ENCODE data around the gene FAM180B.
"Not testable (repeated sequence)": the region's sequence is repeated elsewhere in the genome, so short reads cannot be mapped to it uniquely, and the experiment has no call there.

Gene FAM180B

DNA sequence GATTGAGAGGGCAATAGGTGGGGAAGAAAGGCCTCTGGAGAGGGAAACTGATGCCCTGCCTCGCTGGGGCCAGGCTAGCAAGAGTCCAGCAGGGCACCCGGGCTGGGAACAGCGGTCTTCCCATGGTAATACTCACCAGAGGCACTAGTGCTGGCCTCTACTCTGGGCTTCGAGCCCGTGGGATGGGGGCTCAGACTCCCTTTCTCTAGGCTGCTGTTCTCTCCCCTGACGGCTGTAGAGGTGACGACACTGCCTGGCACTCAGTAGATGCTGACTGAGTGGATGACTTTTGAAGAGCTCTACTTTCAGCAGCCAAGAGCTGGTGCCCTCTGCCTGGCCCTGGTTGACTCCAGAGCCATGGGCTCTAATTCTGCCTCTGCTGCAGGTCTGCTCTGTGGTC lies 8.6 kb downstream of the FAM180B start:
- DNase-seq: no peak

DNA sequence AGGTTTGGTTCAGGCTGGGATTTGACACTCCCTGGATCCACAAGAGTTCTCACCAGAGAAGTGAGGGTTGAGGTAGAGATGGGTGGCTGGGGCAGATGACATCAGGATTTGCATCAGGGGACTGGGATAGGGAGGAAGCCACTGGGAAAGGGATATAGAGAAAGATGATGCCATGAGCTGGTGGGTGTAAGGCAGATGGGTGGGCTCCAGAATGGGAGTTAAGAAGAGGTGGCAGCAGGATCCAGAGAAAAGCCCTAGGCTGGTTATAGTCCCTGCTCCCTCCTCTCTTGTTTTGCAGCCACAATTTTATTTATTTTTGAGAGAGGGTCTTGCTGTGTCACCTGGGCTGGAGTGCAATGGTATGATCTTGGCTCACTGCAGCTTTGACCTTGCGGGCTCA lies 9.5 kb downstream of the FAM180B start:
- DNase-seq: no peak

DNA sequence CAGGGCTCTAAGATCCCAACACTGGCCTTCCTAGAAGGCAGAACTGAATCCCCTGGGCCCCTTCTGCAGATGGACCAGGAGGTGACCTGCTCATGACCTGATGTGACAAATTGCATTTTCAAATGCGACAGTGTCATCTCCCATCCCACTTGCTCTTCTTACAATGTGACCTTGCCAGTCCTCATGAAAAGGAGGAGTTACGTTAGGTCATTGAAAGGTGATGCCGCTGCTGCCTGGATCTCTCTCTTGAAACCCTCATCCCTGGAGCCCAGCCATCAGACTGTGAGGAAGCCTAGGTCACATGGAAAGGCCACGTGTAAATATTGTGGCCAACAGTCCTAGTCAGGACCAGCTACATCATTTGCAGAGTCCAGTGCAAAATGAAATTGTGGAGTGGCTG lies 13.4 kb downstream of the FAM180B start:
- no peak for DNase-seq

DNA sequence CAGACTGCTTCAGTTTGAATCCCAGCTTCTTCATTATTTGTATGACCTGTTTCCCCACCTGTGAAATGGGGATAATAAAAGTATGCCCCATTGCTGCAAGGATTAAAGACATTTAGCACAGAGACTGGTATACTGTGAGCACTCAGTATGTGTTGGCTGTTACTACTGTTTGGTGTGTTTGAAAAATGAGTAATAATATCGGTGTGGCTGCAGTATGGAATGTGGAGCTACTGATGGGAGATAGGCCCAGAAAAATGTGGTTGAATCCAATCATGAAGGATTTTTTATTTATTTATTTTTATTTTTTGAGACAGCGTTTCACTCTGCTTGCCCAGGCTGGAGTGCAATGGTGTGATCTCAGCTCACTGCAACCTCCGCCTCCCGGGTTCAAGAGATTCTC lies 16.8 kb downstream of the FAM180B start:
- DNase-seq: peak; percentile 25

DNA sequence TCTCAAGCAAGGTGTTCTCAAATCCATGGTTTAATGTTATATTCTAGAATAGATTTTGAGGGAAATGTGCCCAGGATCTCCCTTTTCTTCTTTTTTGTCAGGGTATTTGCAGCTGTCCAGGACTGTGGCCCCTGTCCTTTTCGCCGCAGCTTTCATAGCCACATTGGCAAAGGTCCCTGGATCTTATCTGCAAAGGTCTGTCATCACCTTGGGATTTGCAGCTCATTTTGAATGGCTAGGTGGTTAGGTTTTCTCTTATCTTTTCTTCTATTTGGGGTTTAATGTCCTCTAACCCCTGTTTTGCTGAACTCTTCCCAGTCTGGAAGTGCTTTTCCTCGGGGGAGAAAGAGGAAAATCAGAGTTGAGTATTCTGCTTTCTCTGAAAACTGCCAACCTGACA lies 19.4 kb downstream of the FAM180B start:
- DNase-seq: no peak

DNA sequence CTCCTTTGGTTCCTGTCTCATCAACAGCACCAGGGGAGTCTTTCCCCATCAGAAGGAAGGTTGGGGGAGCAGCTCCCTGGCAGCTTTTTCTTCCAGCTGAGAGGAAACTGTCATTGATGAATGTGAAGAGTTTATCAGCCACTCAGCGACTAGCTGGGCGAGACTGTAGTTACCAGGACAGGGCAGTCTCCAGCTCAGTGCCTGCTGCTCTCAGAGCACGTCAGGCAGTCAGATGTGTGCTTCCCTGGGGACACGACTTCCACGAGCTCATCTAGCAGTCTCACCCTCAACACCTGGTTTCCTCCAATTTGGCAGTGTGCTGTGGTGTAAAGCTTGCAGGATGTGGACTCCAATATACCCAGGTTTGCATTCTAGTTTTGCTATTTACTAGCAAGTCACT lies 20.3 kb downstream of the FAM180B start:
- DNase-seq: peak; percentile 9

DNA sequence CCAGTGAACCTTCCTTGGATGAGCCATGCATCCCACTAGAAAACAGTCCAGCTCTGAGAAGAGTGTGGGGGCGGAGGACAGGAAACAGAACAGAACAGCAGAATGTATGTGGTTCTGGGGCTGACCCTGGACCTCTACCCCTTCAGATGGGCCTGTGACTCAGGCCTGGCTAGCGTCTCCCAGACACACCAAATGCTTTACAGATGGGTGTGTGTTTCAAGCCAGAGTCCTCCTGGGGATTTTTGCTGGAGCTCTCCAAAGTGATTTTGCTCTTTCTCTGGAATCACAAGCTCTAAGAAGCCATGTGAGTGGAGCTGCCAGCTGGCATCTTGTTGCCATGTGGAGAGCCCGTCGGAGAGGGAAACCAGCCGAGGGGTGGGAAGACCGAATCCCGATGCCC lies 20.9 kb downstream of the FAM180B start:
- peak; percentile 69 for DNase-seq

DNA sequence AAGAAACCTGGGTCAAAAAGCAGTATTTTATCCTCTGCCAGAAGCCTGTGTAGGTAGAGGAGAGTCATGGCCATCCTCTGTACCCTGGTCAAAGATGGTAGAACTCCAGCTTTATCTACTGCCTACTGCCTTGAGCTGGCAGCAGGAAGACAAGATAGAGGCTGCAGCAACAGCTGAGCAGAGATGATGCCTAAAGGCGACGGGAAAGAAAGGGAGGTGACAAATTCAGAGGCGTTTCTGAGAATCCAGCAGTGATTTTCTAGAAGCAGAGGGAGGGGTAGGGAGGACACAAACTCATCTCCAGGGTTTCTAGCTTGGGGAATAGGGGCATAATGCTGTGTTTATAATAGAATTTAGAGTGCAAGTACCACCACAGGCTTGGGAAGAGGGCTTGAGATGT lies 23.2 kb downstream of the FAM180B start:
- no peak for DNase-seq

DNA sequence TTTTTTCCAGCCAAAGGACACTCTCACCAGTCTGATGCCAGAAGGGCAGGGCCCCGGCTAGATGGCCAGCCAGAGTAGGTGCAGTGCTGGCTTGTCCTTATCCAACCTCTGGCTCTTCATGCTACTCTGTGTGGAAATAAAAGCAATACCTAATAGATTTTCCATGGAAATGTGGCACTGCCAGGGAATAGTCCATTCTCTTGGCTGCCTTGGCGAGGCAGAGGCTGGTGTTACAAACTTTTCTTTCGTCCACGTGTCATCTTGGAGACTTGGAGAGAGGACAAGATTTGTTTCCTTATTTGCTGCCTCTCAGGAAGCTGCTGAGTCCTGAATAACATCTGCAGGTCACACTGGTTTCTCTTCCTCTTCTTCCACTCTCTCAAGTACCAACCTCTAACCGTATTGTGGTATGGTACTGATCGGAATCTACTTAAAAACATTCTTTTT lies 24.9 kb downstream of the FAM180B start:
- DNase-seq: no peak

DNA sequence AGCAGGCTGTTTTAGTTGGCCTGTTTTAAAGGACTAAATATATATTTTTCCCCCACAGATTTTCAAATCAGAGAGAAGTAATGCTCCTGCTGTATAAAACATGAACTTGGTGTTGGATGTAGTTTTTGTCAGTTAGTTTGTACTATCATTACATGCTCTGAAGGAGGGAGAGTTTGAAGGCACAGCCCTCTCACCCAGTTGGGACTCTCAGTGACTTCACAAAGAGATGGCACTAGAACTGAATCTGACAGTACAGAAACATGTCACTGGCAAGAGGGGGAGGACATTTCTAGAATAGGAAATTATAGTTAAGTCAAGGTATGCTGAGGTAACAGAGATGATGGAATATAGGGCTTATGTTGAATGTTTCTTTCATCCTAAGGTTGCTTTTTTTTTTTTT lies 28.8 kb downstream of the FAM180B start:
- DNase-seq: no peak

DNA sequence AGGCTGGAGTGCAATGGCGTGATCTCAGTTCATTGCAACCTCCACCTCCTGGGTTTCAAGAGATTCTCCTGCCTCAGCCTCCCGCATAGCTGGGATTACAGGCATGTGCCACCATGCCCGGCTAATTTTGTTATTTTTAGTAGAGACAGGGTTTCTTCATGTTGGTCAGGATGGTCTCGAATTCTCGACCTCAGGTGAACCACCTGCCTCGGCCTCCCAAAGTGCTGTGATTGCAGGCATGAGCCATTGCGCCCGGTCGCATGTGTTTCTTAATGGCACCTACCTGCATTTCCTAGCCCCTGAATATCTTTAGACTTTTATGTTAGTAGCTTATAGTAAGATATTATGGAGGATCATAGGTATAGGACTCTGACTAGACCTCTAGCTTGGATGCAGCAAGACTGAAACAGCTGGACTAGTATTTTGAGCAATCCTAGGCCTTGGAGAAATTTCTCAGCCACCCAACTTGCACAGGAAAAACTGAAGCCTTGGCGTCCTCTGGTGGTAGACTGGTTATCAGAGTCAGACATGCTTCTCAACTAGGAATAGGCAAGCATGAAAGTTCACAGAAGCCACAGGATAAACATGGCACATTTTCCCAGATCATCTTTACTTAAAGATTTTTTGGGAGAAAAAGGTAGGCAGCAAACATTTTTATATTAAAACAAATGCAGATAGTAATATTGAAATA lies 30.4 kb downstream of the FAM180B start:
- peak; percentile 68 for DNase-seq

DNA sequence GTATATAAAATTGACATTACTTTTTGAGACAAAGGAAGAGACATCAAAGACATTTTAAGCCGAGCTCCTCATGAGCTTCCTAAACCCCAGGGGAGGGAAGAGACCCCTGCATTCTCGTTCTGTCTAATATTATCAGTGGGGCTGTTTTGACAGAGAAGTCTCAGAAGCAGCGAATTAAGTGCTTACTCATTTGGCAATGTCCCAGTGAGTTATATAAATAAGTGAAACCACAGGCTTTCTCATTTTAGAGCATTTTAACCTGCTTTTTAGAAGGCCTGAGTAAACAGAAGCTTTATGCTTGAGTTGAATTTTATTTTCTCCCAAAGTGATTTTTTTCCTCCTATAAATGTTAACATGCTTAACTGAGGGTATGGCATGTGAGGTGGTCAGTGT lies 30.9 kb downstream of the FAM180B start:
- peak; percentile 49 for DNase-seq

DNA sequence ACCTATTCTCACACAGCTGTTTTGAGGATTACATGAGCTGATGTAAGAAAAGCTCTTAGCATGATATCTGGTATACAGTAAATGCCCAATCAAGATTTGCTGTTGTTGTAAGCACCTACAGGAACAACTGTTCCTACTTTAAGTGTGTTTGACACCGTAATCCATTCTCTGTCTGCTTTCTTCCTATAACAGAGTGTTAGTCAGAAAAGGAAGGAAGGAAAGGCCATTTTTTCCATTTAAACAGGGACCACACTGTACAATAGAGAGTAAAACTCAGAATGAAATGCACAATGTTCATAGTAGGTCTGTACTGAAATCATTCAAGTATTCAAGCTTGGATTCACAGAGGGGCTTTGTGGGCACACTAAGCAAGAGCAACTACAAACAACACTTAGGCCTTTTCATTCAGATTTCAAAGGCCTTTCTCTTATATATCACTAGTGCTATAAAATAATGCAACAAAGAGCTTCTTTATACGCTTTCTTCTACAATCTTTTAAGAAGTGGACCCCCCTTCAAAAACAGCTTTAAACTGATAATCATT lies 34.4 kb downstream of the FAM180B start:
- DNase-seq: no peak

DNA sequence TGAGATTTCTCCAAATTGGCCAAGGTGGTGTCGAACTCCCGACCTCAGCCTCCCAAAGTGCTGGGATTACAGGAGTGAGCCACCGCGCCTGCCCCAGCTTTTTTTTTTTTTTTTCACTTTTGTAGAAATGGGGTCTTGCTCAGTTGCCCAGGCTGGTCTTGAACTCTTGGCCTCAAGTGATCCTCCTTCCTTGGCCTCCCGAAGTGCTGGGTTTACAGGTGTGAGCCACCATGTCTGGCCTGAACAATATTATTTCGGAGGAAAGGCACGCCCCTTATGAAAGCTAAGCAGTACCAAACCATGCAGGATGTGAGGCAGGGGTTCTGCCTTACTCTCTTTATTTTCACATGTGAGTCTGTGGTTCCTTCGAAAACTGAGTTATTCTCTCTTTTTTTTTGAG lies 39.8 kb downstream of the FAM180B start:
- DNase-seq: no peak

DNA sequence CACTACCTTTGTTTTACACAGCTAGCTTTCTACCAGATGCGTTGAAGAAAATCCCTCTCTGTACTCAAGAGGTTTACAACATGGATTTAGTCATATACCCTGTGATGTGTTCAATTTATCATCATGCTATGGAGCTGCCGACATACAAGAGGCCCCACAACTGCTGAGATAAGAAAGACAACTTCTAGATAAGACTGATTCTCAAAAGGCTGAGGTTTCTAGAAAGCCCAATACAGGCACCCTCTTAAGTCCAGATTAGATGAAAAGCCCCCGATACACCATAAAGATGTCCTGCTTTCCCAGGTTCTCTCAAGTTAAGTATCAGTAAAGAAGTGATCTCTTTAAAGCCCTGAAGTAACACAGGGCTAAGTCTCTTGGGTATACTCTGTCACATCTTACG lies 41.5 kb downstream of the FAM180B start:
- no peak for DNase-seq

DNA sequence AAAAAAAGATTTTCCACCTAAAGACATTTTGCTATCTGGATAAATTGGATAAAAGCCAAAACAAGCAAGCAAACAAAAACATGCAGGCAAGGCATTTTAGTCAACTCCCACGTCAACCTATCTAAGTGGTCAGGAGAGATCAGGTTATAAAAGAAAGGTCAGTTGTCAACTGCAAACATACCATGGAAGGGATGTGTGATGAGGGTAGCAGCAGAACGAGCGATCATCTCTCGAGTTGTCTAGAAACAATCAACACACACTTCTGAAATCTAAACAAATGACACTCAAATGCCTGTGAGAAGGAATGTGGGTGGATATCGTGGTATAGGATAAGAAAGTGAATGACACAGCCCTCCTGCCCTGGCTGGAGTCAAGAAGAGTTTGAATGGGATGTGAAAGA lies 45.0 kb downstream of the FAM180B start:
- no peak for DNase-seq

DNA sequence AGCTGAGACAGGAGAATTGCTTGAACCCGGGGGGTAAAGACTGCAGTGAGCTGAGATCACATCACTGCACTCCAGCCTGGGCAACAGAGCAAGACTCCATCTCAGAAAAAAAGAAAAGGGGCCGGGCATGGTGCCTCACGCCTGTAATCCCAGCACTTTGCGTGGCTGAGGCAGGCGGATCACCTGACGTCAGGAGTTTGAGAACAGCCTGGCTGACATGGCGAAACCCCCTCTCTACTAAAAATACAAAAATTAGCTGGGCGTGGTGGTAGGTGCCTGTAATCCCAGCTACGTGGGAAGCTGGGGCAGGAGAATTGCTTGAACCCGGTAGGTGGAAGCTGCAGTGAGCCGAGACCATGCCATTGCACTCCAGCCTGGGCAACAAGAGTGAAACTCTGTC lies 49.9 kb downstream of the FAM180B start:
- not testable (repeated sequence) for DNase-seq

Data from fibroblast of skin of scalp (primary cell).